GM21737 (cell line): Measurements from ENCODE around the gene CORT.
"Not testable (repeated sequence)": the region's sequence is repeated elsewhere in the genome, so short reads cannot be mapped to it uniquely, and the experiment has no call there.

Experiments used
- ATAC-seq: cut with Tn5 transposase; IDR thresholded peaks from one replicate; pipeline ENCODE4 v1.9.1; 2021; ENCODE audit warnings: mild to moderate bottlenecking, moderate library complexity; ENCODE audit not compliant: unreplicated experiment

Gene CORT

DNA sequence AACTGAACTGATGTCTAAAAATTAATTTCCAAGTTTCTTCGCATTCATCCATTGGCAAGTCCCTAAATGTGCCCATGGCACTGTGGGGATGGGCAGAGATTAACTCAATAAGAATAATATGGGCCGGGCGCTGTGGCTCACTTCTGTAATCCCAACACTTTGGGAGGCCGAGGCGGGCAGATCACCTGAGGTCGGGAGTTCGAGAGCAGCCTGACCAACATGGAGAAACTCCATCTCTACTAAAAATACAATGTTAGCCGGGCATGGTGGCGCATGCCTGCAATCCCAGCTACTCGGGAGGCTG is 24.4 kb downstream of the CORT start:
- ATAC-seq: not testable (repeated sequence)

DNA sequence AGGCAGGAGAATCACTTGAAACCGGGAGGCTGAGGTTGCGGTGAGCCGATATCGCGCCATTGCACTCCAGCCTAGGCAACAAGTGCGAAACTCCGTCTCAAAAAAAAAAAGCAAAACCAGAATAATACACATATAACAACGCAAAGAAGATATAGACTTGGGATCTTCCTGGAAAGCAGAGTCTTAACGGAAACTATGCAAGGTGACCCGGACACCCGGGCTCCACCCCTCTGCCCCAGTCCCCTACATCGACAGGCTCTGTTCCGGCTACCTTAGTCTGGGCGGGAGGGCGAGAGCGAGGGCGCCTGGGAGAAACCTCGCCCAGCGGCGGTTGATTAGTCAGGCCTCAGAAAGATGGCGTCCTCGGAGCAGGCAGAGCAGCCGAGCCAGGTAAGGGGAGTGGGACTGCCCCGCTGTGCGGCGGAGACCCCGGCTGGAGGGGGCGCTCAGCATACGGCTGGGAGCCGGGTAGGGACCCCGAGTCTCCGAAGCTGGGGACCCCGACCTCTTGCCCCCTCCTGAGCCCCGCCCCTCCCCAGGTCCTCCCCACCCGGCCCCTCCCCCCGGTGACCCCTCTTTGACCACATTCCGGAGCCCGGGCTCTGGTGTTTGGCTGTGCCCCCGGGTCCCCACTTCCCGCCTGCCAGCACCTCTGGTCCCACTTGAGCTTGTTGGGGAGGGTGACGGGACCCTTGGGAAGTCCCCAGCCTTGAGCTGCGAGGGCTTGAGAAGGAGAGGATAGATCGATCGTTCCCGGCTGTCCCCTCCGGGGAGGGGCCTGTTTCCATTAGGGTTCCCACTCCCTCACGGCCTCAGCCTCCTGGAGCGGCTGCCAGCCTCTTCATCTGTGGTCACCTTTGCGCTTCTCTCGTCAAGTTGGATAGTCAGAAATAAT is 25.0 kb downstream of the CORT start, which contains the start of gene PEX14:
Gene PEX14, plus strand, starts transcription at position 338 of the 895 bp plus-strand sequence. Its CDS starts 17 bp downstream, at position 355.
- ATAC-seq: peak; percentile 68

DNA sequence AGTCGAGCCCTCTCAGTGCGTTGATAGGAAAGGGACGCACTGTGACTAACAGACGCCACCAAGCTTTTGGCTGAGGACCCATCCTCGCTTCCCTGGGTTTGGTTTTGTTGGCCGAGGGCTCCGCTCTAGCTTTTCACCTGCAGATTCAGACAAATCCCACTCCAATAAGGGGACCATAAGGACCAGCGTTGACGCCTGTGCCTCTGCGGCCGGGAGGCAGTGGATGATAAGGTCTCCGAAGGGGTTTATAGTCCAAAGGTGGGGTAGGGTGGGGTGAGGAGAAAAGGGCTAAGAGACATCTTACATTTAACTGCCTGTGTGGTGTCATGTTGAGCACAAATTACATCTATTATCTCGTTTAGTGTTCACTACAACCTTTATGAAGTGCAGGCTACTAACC is 25.7 kb downstream of the CORT start:
- no peak for ATAC-seq

DNA sequence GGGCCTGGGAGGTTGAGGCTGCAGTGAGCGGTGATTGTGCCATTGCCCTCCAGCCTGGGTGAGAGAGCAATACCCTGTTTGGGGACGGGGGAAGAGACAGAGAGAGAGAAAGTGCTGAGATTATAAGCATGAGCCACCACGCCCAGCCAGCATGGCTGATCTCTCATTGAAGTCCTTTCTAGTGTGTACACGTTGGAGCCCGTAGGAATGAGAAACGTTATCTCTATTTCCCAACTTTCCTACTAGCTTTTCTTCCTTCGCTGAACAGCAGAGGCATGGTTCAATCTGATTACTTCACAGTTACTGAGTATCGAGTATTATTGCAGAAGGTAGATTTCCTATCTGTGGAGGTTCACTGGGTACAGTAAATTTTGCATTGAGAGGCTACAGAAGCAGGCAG is 29.5 kb downstream of the CORT start:
- ATAC-seq: no peak

DNA sequence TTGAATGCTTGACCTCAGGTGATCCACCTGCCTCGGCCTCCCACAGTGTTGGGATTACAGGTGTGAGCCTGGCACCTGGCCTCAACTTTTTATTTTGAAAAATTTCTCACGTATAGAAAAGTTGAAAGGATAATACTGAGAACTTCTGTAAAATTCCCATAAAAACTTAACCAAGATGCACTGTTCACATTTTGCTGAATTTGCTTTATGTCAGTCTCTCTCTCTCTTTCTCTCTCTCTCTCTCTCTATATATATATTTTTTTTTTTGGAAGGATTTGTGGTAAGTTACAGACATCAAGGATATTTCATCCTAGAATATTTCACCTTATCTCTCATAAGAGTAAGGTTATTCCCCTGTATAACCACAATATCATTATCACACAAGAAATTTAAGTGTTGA is 30.8 kb downstream of the CORT start:
- no peak for ATAC-seq

DNA sequence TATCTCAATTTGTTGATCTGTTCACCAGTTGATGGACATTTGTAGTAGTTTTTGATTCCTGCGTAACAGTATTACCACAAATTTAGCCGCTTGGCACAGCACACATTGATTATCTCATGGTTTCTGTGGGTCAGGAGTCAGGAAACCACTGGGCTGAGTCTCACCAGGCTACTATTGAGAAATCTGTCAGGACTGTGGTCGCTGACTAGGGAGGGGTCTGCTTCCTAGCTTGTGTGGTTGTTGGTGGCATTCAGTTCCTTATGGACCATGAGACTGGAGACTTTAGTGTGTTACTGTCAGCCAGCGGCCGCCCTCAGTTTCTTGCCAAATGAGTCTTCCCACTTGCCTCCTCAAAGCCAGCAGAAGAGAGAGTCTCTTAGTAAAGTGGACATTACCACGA is 34.7 kb downstream of the CORT start:
- ATAC-seq: no peak

DNA sequence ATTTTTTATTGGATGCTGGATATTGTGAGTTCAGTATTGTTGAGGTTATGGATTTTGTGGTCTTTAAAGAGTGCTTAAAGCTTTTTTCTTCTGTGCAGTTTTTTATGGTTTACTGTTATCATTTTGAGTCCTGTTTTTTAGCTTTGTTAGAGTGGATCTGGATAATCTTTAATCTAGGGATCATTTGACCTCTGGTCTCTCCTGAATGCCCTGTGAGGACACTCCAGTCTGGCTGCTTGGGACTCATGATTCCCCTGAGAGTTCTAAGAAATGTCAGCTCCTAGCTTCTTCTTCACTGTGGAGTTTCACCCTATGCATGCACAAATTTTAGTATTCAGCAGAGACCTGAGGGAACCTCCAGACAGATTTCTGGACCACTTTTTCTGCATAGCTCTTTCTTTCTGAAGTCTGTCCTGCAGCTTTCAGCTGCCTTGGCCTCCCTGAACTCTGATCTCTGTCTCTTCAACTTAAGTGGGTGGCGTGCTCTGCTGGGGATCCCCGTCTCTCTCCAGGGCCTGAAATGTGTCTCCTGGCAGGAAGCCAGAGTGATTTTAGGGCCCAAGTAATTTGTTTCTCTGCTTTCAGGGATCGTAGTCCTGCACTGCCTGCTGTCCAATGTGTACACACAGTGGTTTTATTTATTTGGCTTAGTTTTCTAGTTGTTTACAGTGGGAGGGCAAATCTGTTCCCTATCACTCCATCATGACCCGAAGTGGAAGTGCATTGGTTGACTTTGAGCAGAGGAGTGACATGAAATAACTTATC is 39.6 kb downstream of the CORT start:
- no peak for ATAC-seq

DNA sequence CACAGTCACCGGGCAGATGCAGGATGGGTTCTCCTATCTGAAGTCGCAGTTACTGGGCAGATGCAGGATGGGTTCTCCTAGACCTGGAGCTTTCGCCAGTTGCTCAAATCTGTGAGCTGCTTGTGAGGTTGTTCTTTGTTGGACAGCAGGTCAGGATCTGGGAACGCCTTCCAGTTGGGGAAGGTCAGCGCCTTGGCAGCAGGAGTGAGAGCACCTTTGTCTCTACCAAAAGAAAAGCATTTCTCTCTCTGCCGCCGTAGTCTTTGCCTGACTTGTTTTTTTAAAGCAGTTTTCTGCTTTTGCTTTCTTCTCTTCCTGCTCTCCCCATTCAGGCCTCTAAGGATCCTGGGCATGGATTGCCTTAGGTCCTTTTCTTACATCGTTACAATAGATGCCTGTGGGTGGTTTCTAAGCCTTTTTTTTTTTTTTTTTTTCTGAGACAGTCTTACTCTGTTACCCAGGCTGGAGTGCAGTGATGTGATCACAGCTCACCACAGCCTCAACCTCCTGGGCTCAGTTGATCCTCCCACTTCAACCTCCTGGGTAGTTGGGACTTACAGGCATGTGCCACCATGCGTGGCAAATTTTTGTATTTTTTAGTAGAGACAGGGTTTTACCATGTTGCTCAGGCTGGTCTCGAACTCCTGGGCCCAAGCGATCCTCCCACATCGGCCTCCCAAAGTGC is 40.6 kb downstream of the CORT start:
- no peak for ATAC-seq

DNA sequence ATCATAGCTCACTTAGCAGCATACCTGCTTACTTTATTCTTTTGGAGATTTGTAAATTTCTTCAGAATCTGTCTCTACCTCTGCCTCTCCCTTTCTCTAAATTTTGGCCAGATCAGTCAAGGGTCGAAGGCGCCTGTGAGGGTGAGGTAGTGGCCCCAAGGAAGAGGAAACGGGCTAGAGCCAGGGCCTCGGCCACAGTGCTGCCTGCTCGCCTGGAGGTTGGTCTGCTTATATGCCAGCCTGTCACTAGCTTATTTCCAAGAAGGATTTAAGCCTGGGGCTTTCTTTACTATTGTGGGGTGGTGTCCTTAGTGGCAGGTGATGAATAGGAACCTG is 44.6 kb downstream of the CORT start:
- peak; percentile 10 for ATAC-seq

DNA sequence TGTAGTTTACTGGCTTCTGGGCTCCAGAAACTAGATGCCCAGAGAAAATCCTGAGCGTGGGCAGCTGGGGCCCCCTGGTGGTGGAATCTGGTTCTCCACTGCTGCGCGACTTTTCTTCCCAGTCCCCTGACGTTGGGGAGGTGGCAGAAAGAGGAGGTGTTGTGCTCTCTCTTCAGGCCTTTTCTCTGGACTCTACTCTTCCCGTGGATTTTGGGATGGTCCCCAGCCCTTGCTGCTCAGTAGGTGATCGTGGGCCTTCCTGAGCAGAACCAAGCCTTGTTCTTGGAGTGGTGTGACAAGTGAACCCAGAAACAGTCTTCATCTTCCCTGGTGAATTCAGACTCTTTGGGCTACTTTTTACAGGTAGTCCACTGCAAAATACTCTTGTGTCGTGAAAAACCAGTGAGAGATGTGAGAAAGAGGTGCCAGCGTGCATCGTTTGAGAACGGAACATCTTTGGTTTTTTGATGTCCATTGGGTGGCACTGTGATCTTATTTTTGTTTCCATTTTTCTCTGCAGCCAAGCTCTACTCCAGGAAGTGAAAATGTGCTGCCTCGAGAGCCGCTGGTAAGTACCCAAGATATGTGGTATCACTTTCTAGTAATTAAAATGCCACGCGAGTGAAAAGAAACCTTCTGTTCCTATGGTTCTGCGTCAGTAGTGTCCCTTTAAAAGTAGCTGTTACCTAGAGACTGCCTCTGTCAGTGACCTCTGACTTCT is 45.1 kb downstream of the CORT start:
- ATAC-seq: peak; percentile 61

DNA sequence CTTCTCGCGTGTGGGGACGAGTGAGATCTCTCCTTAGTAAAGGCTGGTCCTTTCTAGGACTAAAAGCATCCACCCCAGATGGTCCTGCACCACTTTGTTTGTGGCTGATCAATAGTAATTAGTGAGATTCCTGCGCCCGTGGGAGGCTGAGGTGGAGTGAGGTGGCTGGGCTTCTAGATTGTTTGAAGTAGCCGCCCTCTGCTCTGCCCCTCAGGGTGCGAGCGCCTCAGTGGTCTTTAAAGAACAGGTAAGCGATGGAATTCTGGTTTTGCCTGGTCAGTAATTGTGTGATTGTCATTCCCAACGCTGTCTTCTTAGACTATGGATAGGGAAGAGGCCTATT is 45.6 kb downstream of the CORT start:
- ATAC-seq: no peak

DNA sequence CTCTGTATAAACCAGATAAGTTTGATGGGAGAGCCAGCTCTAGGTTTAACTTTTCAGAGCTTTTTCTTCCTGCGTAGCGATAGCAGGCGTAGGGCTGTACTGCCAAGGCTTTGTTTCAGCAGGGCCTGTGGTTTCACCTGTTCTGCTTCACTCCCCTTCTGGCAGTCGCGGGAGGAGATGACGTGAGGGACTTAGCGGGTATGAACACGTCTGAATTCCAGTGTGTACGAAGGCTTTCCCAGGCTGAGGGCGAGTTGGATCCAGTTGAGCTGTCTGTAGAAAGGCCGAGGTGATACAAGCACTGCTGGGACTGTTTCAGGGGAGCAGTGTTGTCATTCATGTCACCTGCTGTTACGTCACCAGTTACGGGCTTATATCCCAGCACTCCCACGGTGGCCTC is 46.1 kb downstream of the CORT start:
- ATAC-seq: no peak

DNA sequence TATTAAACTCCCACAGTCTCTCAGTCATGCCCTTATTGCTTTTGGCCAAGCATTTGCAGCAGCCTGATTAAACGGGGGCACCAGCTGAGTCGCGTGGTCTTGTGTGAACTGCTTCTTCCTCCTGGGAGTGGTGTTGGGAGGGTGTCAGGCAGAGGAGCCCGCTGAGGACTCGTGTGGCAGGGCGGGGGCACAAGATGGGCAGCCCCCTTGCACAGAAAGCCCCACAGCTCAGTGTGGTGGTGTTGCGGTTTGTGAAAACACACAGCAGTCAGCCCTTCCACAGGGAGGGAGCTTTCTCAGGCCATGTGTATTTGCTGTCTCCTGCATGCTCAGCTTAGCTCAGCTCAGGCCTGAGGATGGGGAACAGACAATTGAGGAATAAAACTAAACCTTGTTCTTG is 47.3 kb downstream of the CORT start:
- no peak for ATAC-seq

DNA sequence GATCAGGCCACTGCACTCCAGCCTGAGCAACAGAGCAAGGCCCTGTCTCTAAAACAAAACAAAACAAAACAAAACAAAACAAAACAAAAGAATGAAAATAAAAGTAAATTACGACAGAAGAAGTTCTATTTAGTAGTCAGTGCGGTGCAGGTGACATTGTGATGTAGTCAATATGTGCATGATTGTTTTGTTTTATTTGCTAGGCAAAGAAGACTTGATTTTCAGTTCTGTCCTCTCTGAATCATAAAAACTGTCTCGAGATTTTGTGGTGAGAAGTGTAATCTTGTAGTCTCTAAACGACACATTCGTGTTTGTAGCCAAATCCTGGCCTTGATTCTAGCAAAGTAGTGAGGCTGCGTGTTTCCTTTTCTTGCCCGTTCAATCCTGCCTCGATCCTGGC is 48.4 kb downstream of the CORT start:
- no peak for ATAC-seq
